ENCODE results near the gene GABBR1.

DNA sequence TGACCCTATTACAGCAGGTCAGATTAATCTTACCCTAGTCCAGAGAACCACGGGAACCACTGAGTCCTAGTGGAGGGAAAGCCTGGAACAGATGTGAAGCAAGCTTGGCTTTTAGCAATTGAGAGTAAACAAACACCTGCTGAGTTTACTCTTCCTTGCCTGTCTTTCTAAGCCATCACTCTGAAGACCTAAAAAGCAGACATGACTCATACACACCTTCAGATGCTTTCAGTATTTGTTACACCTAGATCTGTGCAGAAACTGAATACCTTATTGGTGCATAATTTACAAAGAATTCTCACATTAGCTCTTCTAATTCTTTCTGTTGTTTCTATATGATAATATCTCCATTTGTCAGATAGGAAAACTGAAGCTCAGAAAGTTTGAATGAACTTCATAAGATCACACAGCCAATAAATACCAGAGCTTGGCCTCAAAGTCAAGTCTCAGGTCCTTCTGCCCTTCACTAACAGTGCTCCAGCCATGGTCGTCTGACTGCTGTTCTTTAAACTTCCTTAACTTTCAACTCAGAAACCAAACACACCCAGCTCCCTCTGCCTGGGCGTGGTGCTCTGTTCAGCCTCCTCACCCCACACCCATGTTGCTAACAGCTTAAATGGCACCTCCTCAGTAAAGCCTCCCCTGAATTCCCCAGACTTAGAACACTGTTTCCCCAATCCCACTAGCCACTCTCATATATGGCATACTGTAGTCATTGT, 8.6 kb upstream of the GABBR1 start:
- no peak for TF ChIP-seq POLR2A (IDR thresholded peaks at IDR 0.05)
- TF ChIP-seq, protein P1, sequence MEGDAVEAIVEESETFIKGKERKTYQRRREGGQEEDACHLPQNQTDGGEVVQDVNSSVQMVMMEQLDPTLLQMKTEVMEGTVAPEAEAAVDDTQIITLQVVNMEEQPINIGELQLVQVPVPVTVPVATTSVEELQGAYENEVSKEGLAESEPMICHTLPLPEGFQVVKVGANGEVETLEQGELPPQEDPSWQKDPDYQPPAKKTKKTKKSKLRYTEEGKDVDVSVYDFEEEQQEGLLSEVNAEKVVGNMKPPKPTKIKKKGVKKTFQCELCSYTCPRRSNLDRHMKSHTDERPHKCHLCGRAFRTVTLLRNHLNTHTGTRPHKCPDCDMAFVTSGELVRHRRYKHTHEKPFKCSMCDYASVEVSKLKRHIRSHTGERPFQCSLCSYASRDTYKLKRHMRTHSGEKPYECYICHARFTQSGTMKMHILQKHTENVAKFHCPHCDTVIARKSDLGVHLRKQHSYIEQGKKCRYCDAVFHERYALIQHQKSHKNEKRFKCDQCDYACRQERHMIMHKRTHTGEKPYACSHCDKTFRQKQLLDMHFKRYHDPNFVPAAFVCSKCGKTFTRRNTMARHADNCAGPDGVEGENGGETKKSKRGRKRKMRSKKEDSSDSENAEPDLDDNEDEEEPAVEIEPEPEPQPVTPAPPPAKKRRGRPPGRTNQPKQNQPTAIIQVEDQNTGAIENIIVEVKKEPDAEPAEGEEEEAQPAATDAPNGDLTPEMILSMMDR (IDR thresholded peaks at IDR 0.05): no peak
